GM13977 (cell line): Measurements from ENCODE around the gene BNC2.

Source experiments
- DNase-seq: peaks from one replicate; pipeline ENCODE4 v3.0.0; 2012; ENCODE audit warnings: low spot score
- in situ Hi-C: fragments of 300-500 bp; cut with MboI; formaldehyde crosslinking; loops from one replicate; pipeline ENCODE4 v1.12.0; 2022; ENCODE audit warnings: low sequenced_read_pairs, low pct_unique_long_range_greater_than_20kb, mixed read lengths, inconsistent platforms; ENCODE audit not compliant: unreplicated experiment
- TF ChIP-seq, protein P1 (sequence below): IDR thresholded peaks from 2 replicates; pipeline ENCODE4 v1.5.1; 2012; ENCODE audit warnings: mild to moderate bottlenecking, control low read depth; ENCODE audit not compliant: insufficient read depth; ENCODE audit errors: extremely low read depth, missing control alignments

The BNC2 gene

DNA sequence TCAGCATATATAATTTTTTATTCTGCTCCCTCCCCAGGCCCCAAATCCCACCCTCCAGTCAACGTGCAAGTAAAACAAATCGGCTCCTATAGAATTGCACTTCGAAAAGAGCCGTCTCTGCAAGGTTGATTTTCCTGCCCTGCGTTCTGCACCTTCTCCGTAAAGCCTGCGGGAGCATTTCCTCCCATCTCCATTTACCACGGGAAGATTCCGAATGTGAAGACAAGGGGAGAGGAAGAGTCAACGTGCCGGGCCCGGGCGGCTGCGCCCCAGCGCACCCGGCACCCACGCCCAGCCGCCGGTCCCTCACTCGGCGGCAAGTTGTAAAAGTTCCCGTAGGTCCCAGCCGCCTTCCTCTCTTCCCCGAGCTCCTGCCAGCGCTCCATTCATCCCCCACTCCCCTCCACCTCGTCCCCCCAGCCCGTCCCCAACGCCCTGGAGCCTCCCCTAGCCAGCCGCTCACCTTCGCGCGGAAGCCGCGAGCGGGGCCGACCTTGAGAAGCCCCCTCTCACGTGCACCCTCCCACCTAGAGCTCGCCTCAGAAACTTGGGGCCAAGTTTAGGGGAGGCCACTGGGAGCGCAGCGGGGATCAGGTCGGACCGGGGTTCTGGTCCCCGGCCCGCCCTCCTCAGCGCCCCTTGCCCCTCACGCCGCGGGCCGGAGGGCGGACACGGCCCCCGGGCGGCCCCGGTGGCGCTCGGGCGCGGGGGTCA lies 431 bp downstream of the BNC2 start:
- TF ChIP-seq, protein P1, sequence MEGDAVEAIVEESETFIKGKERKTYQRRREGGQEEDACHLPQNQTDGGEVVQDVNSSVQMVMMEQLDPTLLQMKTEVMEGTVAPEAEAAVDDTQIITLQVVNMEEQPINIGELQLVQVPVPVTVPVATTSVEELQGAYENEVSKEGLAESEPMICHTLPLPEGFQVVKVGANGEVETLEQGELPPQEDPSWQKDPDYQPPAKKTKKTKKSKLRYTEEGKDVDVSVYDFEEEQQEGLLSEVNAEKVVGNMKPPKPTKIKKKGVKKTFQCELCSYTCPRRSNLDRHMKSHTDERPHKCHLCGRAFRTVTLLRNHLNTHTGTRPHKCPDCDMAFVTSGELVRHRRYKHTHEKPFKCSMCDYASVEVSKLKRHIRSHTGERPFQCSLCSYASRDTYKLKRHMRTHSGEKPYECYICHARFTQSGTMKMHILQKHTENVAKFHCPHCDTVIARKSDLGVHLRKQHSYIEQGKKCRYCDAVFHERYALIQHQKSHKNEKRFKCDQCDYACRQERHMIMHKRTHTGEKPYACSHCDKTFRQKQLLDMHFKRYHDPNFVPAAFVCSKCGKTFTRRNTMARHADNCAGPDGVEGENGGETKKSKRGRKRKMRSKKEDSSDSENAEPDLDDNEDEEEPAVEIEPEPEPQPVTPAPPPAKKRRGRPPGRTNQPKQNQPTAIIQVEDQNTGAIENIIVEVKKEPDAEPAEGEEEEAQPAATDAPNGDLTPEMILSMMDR, result no peak
- no peak for DNase-seq
- in situ Hi-C loops, result no loop called here

DNA sequence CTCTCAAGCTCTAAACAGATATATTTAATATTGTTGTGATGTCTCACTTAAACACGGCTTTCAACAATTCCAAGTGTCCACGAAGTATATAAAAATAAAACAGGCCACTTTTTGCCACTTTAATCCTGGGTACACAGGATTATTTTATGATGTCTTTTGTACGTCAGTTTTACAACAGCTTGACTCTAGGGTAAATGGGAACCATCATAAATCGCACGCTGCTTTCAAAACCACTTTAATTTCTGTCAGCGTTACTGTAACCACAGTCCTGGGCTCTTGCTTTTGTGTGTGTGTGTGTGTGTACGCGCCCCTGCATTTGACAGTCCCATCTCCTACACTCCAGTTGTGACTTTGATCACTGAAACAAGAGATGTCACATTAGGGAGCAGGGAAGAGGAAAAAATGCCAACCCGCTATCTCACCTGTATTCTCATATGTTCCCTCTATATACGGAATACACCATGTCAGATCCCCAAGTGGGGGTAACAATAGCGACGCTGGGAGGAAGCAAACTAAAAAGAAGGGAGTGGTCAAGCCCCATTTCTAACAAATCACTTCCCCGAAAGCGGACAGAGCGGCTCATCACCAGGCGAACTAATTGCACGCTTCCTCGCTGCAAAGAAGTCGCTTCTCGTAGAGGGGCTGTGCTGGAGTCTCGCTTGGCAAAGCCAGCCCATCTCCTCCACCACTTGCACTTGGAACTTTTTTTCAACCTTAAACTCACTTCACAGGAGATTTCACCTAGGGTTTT lies 1.2 kb downstream of the BNC2 start:
- peak; percentile 24 for DNase-seq
- in situ Hi-C loops, result no loop called here
- TF ChIP-seq, protein P1, result no peak

DNA sequence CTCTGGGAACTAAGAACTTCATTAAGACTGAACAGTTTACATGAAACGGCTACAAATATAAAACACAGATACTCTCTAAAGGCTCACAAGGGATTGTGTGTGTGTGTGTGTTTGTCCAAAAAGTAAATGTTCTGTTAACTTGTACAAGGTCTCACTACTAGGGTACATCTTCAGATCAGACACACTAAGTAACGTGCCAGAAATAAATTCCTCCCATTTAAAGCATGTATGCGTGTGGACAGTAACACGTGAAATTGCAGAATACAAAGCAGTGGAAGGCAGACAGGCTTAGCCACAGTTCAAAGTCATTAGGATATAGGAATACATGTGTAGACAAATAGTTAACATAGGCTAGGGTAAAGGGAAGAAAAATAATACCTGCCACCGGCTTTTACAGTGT lies 1.8 kb downstream of the BNC2 start:
- no peak for DNase-seq
- in situ Hi-C loops, result no loop called here
- TF ChIP-seq, protein P1, result no peak

DNA sequence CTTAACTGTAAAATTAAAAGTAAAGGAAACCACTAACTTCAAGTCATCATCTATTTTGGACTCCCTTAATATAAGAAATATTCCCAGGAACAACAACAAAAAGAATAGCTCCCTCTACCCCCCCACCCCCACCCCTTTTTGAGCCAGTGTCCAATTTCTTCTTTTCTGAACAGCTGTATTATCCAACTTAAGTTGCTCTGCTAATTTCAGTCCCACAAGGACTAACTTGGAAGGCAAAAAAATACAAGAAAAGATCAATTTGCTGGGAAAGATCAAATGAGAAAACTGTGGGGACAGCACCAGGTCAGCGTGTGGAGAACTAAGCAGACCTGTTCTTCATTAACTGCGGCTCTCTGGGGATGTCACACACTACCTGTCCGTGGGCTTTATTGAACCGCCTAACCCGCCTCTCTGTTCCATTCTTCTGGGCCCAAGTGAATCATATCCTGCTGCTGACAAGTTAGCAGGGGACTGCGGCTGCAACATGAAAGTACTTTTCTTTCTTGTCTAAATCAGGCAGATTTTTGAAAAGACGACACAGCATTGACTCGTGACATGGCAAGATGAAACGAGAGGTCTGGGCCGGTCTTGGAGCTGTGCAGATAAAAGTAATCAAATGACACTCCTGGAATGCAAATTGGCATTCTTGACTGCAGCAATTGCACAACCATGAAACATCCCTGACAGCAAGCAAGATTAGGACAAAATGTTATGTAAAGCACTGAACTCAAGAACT lies 2.7 kb downstream of the BNC2 start:
- no peak for DNase-seq
- in situ Hi-C loops, result no loop called here
- TF ChIP-seq, protein P1, result no peak

DNA sequence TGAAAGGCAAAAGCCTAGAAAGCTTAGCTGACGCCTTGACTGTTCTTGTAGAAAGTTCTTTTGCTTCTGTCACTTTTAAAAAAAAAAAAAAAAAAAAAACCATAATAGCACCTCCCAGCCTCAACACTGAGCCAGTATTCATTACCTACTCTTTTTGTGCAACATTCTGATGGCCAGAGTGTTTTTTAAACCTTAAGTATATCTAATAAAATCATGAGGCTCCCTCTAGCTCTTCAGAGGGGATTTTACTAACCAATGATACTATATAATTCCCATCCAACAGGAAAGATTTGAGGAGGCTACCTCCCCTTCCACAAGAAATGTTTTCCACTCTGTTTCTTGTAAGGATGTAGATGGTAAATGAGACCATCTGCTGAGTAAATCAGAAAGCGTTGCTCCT lies 3.9 kb downstream of the BNC2 start:
- TF ChIP-seq, protein P1, result no peak
- no peak for DNase-seq
- in situ Hi-C loops, result no loop called here

DNA sequence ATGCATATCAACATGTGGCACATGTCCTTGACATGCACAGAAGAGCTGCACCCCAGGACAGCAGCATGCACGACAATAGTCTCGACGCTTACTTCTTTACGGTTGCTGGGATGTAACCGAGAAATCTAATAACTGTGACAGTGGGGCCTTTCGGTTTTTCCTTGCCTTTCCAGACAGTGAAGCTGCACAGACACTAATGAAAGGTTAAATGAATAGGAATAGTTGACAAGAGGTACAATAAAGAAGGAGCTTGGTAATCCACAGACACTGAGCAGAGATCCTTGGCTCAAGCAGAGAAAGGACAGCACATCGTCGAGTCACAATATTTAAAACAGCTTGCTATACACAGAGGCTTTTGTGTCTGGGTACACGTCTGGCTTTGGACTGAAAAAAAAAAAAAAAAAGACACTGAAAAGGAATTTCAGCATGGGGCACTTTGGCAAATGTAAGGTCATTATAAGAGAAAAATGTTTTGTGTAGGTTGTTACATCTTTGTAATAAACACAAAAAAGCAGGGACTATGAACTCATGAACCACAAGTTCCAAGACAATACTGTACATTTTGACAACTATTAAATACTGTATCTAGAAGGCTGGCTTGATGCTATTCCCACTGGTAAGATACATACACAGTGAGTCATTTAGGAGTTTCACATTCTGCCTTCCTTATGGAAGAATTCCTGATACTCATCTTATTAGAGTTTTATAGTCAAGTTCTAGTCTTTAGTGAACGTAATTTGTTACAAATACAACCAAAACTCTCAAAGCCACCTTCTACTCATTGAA lies 5.6 kb downstream of the BNC2 start:
- in situ Hi-C loops, result no loop called here
- TF ChIP-seq, protein P1, result no peak
- no peak for DNase-seq
